Measurements from ENCODE around the gene PITRM1. TPM values are rescaled to one million over a fixed set of nuclear protein-coding genes. Genes with fewer than 3 reads are reported as not detected.

Gene PITRM1
- total RNA-seq, 6 donors from 2014 or later = 63.4 to 216 (median 77.5) TPM

GRCh38 chr10:3203972-3204371 is 31.4 kb upstream of the PITRM1 start:
- H3K4me1 ChIP-seq = no peaks in the 10 kb centered on the region
- H3K27ac ChIP-seq = no peak overlapping the region
- ATAC-seq (ENCODE audit: low FRiP score in 2 of 2) (no peak), DNase-seq (no peak)
- no peak overlapping the region for H3K4me3 ChIP-seq
- TF ChIP-seq POLR2A (IDR thresholded peaks at IDR 0.05) (no peak), EP300 (IDR thresholded peaks at IDR 0.05) (no peak), POLR2AphosphoS5 (IDR thresholded peaks at IDR 0.05) (no peak), CTCF (IDR thresholded peaks at IDR 0.05) (no peak)
- H3K36me3 ChIP-seq = no peaks in the 10 kb centered on the region
- H3K9me3 ChIP-seq = no peaks in the 10 kb centered on the region
- H3K27me3 ChIP-seq = no peaks in the 10 kb centered on the region
- 60 to 61% methylated on average over 4 of the region's 4 CpGs for WGBS, 2 donors

- H3K9me3 ChIP-seq = no peaks in the 10 kb centered on the region
- no peaks in the 10 kb centered on the region for H3K27me3 ChIP-seq
- TF ChIP-seq CTCF (IDR thresholded peaks at IDR 0.05) (no peak), POLR2AphosphoS5 (IDR thresholded peaks at IDR 0.05) (no peak), POLR2A (IDR thresholded peaks at IDR 0.05) (no peak), EP300 (IDR thresholded peaks at IDR 0.05) (no peak)
- no peak overlapping the region for H3K27ac ChIP-seq
- H3K4me3 ChIP-seq = no peak overlapping the region
- ATAC-seq (ENCODE audit: low FRiP score in 2 of 2) = no peak
- H3K4me1 ChIP-seq = no peaks in the 10 kb centered on the region
- DNase-seq = no peak
- H3K36me3 ChIP-seq = no peaks in the 10 kb centered on the region
- WGBS, 2 donors = 78 to 82% methylated on average over 11 of the region's 11 CpGs
Observed at GRCh38 chr10:3203016-3203811, 30.6 kb upstream of the PITRM1 start.

- H3K4me3 ChIP-seq = no peak overlapping the region
- no peak for ATAC-seq (ENCODE audit: low FRiP score in 2 of 2)
- H3K27ac ChIP-seq = no peak overlapping the region
- H3K4me1 ChIP-seq = peaks cover 8 to 11% (median 10%) of the 10 kb centered on the region in 4 donors
- H3K27me3 ChIP-seq = no peaks in the 10 kb centered on the region
- no peaks in the 10 kb centered on the region for H3K36me3 ChIP-seq
- WGBS, 2 donors = 78 to 84% methylated on average over 8 of the region's 8 CpGs
- DNase-seq = no peak
- TF ChIP-seq EP300 (IDR thresholded peaks at IDR 0.05) = no peak
- no peak for TF ChIP-seq POLR2AphosphoS5 (IDR thresholded peaks at IDR 0.05)
- TF ChIP-seq POLR2A (IDR thresholded peaks at IDR 0.05) = no peak
- TF ChIP-seq CTCF (IDR thresholded peaks at IDR 0.05) = no peak
- no peaks in the 10 kb centered on the region for H3K9me3 ChIP-seq
Observed at GRCh38 chr10:3201796-3202195, 29.2 kb upstream of the PITRM1 start.

GRCh38 chr10:3199488-3199887 is 26.9 kb upstream of the PITRM1 start:
- peaks cover 11 to 15% (median 12%) of the 10 kb centered on the region in 4 donors for H3K4me1 ChIP-seq
- H3K36me3 ChIP-seq = no peaks in the 10 kb centered on the region
- no peak for TF ChIP-seq EP300 (IDR thresholded peaks at IDR 0.05)
- TF ChIP-seq POLR2A (IDR thresholded peaks at IDR 0.05) = no peak
- no peak for TF ChIP-seq CTCF (IDR thresholded peaks at IDR 0.05)
- no peak for TF ChIP-seq POLR2AphosphoS5 (IDR thresholded peaks at IDR 0.05)
- ATAC-seq (ENCODE audit: low FRiP score in 2 of 2) = no peak
- no peaks in the 10 kb centered on the region for H3K9me3 ChIP-seq
- H3K4me3 ChIP-seq = no peak overlapping the region
- H3K27me3 ChIP-seq = no peaks in the 10 kb centered on the region
- WGBS, 2 donors = 69 to 75% methylated on average over 8 to 9 of the region's 9 CpGs
- no peak for DNase-seq
- H3K27ac ChIP-seq = no peak overlapping the region

- Histone ChIP-seq H3K4me1 (peaks cover 11 to 15% (median 12%) of the 10 kb centered on the region in 4 donors), H3K27me3 (no peaks in the 10 kb centered on the region), H3K27ac (no peak overlapping the region), H3K4me3 (no peak overlapping the region), H3K9me3 (no peaks in the 10 kb centered on the region), H3K36me3 (no peaks in the 10 kb centered on the region)
- ATAC-seq (ENCODE audit: low FRiP score in 2 of 2) (no peak), DNase-seq (no peak)
- TF ChIP-seq CTCF (IDR thresholded peaks at IDR 0.05) (no peak), POLR2AphosphoS5 (IDR thresholded peaks at IDR 0.05) (no peak), EP300 (IDR thresholded peaks at IDR 0.05) (no peak), POLR2A (IDR thresholded peaks at IDR 0.05) (no peak)
- WGBS, 2 donors = 86 to 88% methylated on average over 7 of the region's 7 CpGs
Observed at GRCh38 chr10:3198900-3199299, 26.3 kb upstream of the PITRM1 start.

Data from upper lobe of left lung (tissue), 6 donors.